ENCODE results near the gene CTNNA3. TPM values are rescaled to one million over a fixed set of nuclear protein-coding genes. Genes with fewer than 3 reads are reported as not detected.

CTNNA3 gene
- total and polyA plus RNA-seq, 4 donors, result under 0.01 to 39.8 (median 0.09) TPM

GRCh38 chr10:66202101-66202500, 1493.9 kb downstream of the CTNNA3 start:
- no peak overlapping the region for H3K4me3 ChIP-seq
- H3K36me3 ChIP-seq (ENCODE audit: control insufficient read depth in 4 of 4, insufficient read depth in 4 of 4, low read length in 4 of 4), result no peaks in the 10 kb centered on the region
- 89 to 94% methylated on average over 3 of the region's 3 CpGs for WGBS, 2 donors
- no peak for TF ChIP-seq CTCF (IDR thresholded peaks at IDR 0.05; ENCODE audit: control extremely low read depth, extremely low read depth)
- no peak for DNase-seq
- no peaks in the 10 kb centered on the region for H3K27me3 ChIP-seq (ENCODE audit: control insufficient read depth in 3 of 3, insufficient read depth in 3 of 3, low read length in 2 of 3)
- no peak overlapping the region for H3K27ac ChIP-seq (ENCODE audit: low read depth in 1 of 2, low read length in 1 of 2)
- no peak for ATAC-seq (ENCODE audit: insufficient read depth, low FRiP score)
- no peaks in the 10 kb centered on the region for H3K9me3 ChIP-seq (ENCODE audit: control insufficient read depth in 4 of 4, insufficient read depth in 3 of 4, low read length in 3 of 4)
- H3K4me1 ChIP-seq (ENCODE audit: control insufficient read depth in 5 of 5, insufficient read depth in 5 of 5, low read length in 5 of 5), result no peaks in the 10 kb centered on the region
- H3K9ac ChIP-seq (ENCODE audit: insufficient read depth in 1 of 2, low read length in 2 of 2), result no peak overlapping the region

GRCh38 chr10:66192162-66192831, 1503.7 kb downstream of the CTNNA3 start:
- H3K27me3 ChIP-seq (ENCODE audit: control insufficient read depth in 3 of 3, insufficient read depth in 3 of 3, low read length in 2 of 3), result no peaks in the 10 kb centered on the region
- DNase-seq (peak in 2 of 3 donors; percentile 50 to 77), ATAC-seq (ENCODE audit: insufficient read depth, low FRiP score) (no peak)
- H3K4me1 ChIP-seq (ENCODE audit: control insufficient read depth in 5 of 5, insufficient read depth in 5 of 5, low read length in 5 of 5), result peaks cover 0 to 6% (median 0%) of the 10 kb centered on the region in 5 donors
- H3K4me3 ChIP-seq, result no peak overlapping the region
- no peak overlapping the region for H3K9ac ChIP-seq (ENCODE audit: insufficient read depth in 1 of 2, low read length in 2 of 2)
- H3K27ac ChIP-seq (ENCODE audit: low read depth in 1 of 2, low read length in 1 of 2), result no peak overlapping the region
- H3K36me3 ChIP-seq (ENCODE audit: control insufficient read depth in 4 of 4, insufficient read depth in 4 of 4, low read length in 4 of 4), result no peaks in the 10 kb centered on the region
- H3K9me3 ChIP-seq (ENCODE audit: control insufficient read depth in 4 of 4, insufficient read depth in 3 of 4, low read length in 3 of 4), result no peaks in the 10 kb centered on the region
- 73 to 92% methylated on average over 2 of the region's 2 CpGs for WGBS, 2 donors
- TF ChIP-seq CTCF (IDR thresholded peaks at IDR 0.05; ENCODE audit: control extremely low read depth, extremely low read depth), result no peak

- 84 to 89% methylated on average over 2 of the region's 2 CpGs for WGBS, 2 donors
- peaks cover 0 to 6% (median 0%) of the 10 kb centered on the region in 5 donors for H3K4me1 ChIP-seq (ENCODE audit: control insufficient read depth in 5 of 5, insufficient read depth in 5 of 5, low read length in 5 of 5)
These were observed 1505.6 kb downstream of the CTNNA3 start for GRCh38 chr10:66190413-66190812.

More at GRCh38 chr10:66190413-66190812, 1505.6 kb downstream of the CTNNA3 start:
- no peak for TF ChIP-seq CTCF (IDR thresholded peaks at IDR 0.05; ENCODE audit: control extremely low read depth, extremely low read depth)
- Histone ChIP-seq H3K27me3 (ENCODE audit: control insufficient read depth in 3 of 3, insufficient read depth in 3 of 3, low read length in 2 of 3) (no peaks in the 10 kb centered on the region), H3K36me3 (ENCODE audit: control insufficient read depth in 4 of 4, insufficient read depth in 4 of 4, low read length in 4 of 4) (no peaks in the 10 kb centered on the region), H3K9me3 (ENCODE audit: control insufficient read depth in 4 of 4, insufficient read depth in 3 of 4, low read length in 3 of 4) (no peaks in the 10 kb centered on the region), H3K9ac (ENCODE audit: insufficient read depth in 1 of 2, low read length in 2 of 2) (no peak overlapping the region), H3K27ac (ENCODE audit: low read depth in 1 of 2, low read length in 1 of 2) (no peak overlapping the region), H3K4me3 (no peak overlapping the region)
- no peak for DNase-seq
- ATAC-seq (ENCODE audit: insufficient read depth, low FRiP score), result no peak
